GM12878 (cell line): ENCODE measurements around the gene HUNK. TPM values are rescaled to one million over a fixed set of nuclear protein-coding genes. Genes with fewer than 3 reads are reported as not detected.

Experiments
- ATAC-seq: fragments of 200-7000 bp; cut with Tn5 transposase; 3 replicates; pipeline ENCODE4 v1.9.1; 2020; ENCODE audit warnings: mild to moderate bottlenecking, moderate library complexity
- BruUV-seq: library from RNA; stranded (reverse); fragments of 400-500 nt; replicated peaks from 2 replicates; lab custom pipeline; 2021; lab: Mats Ljungman, UMichigan
- CTCF ChIA-PET: fragments of 300-600 bp; sonication (Branson Sonifier 250); formaldehyde crosslinking; extraction: SDS; loops from one replicate; lab custom pipeline; 2021; ENCODE audit warnings: inconsistent platforms; lab: Yijun Ruan, JAX
- POLR2A ChIA-PET: fragments of 350-600 bp; formaldehyde crosslinking; extraction: SDS; loops from one replicate; lab custom pipeline; 2021; ENCODE audit warnings: inconsistent platforms; lab: Charles Lee
- RAD21 ChIA-PET: fragments of 300-600 bp; sonication (Branson Sonifier 250); formaldehyde crosslinking; loops from one replicate; lab custom pipeline; 2023; ENCODE audit warnings: antibody characterized with exemption; ENCODE audit not compliant: unreplicated experiment; lab: Charles Lee
- SMC1A ChIA-PET: fragments of 300-600 bp; sonication (Branson Sonifier 250); formaldehyde crosslinking; loops from one replicate; lab custom pipeline; 2023; ENCODE audit not compliant: unreplicated experiment, uncharacterized antibody; lab: Charles Lee
- DNase-seq: peaks from one replicate; pipeline ENCODE4 v3.0.0-alpha.2; 2011; ENCODE audit warnings: low read depth, low spot score
- FAIRE-seq: peaks from 3 replicates; lab custom pipeline; 2011; peaks lifted over from hg19 to GRCh38; lab: Jason Lieb, UNC
- H2AFZ ChIP-seq: 2 replicates; pipeline ENCODE4 v1.6.0; 2011; ENCODE audit warnings: low read depth, low read length, control low read depth; ENCODE audit not compliant: control insufficient read depth
- H3K27ac ChIP-seq: 2 replicates; pipeline ENCODE4 v1.5.1; 2011; ENCODE audit warnings: control low read depth; ENCODE audit not compliant: control insufficient read depth, insufficient read depth
- H3K27me3 ChIP-seq, 2 experiments: replicated peaks in 1 of 2; 2 replicates each; pipeline versions ENCODE4 v1.6.0 to v1.6.1; 2011; ENCODE audit warnings: low read length in 1 of 2; ENCODE audit not compliant: control insufficient read depth in 2 of 2, insufficient read depth in 2 of 2
- H3K36me3 ChIP-seq, 2 experiments: 2 replicates each; pipeline ENCODE4 v1.5.1; 2011; ENCODE audit warnings: low read length in 1 of 2; ENCODE audit not compliant: control insufficient read depth in 2 of 2, insufficient read depth in 2 of 2
- H3K4me1 ChIP-seq: 2 replicates; pipeline ENCODE4 v1.6.1; 2011; ENCODE audit warnings: mild to moderate bottlenecking, low read length, moderate library complexity, mixed read lengths; ENCODE audit not compliant: control insufficient read depth, insufficient read depth
- H3K4me2 ChIP-seq: 2 replicates; pipeline ENCODE4 v1.6.0; 2011; ENCODE audit warnings: control low read depth; ENCODE audit not compliant: control insufficient read depth, insufficient read depth
- H3K4me3 ChIP-seq: fragments of 200-600 bp; sonication (generic); 2 replicates; pipeline ENCODE4 v1.5.1; 2016
- H3K79me2 ChIP-seq: 2 replicates; pipeline ENCODE4 v1.6.0; 2011; ENCODE audit warnings: low read length; ENCODE audit not compliant: control insufficient read depth, insufficient read depth
- H3K9ac ChIP-seq: 2 replicates; pipeline ENCODE4 v1.8.0; 2011; ENCODE audit warnings: low read length, control low read depth, mixed read lengths; ENCODE audit not compliant: control insufficient read depth, insufficient read depth
- H3K9me3 ChIP-seq: replicated peaks from 3 replicates; pipeline ENCODE4 v1.5.1; 2011; ENCODE audit warnings: mild to moderate bottlenecking, low read length; ENCODE audit not compliant: control insufficient read depth, insufficient read depth
- H4K20me1 ChIP-seq: 2 replicates; pipeline ENCODE4 v1.6.0; 2011; ENCODE audit not compliant: control insufficient read depth, insufficient read depth
- BCL11A ChIP-seq: IDR thresholded peaks from 2 replicates; pipeline ENCODE4 v1.6.1; 2011; ENCODE audit warnings: low read depth, low read length
- CHD4 ChIP-seq: fragments of 200-600 bp; sonication (generic); IDR thresholded peaks from 2 replicates; pipeline ENCODE4 v1.6.1; 2016; ENCODE audit warnings: mild to moderate bottlenecking
- CREM ChIP-seq: IDR thresholded peaks from 2 replicates; pipeline ENCODE4 v1.6.1; 2014; ENCODE audit warnings: antibody characterized with exemption, low read depth
- KLF5 ChIP-seq: fragments of 450-650 bp; IDR thresholded peaks from 2 replicates; pipeline ENCODE4 v1.6.1; 2014; ENCODE audit warnings: mild to moderate bottlenecking; ENCODE audit not compliant: partially characterized antibody
- LARP7 ChIP-seq: fragments of 450-650 bp; IDR thresholded peaks from 2 replicates; pipeline ENCODE4 v1.6.1; 2017; ENCODE audit warnings: mild to moderate bottlenecking
- MYB ChIP-seq: fragments of 150-350 bp; IDR thresholded peaks from 2 replicates; pipeline ENCODE4 v1.6.1; 2014; ENCODE audit warnings: mild to moderate bottlenecking, low read depth, low read length, borderline replicate concordance
- RB1 ChIP-seq: fragments of 450-650 bp; formaldehyde crosslinking; IDR thresholded peaks from 2 replicates; pipeline ENCODE4 v1.6.1; 2017; ENCODE audit warnings: mild to moderate bottlenecking, borderline replicate concordance
- RCOR1 ChIP-seq: conservative IDR thresholded peaks from 2 replicates; pipeline ENCODE4 v1.6.1; 2012; ENCODE audit warnings: low read depth, low read length, improper control_type of control experiment
- RELA ChIP-seq: fragments of 450-650 bp; IDR thresholded peaks from 2 replicates; pipeline ENCODE4 v1.8.0; 2014; ENCODE audit warnings: borderline replicate concordance; ENCODE audit not compliant: partially characterized antibody
- SIX5 ChIP-seq: IDR thresholded peaks from 2 replicates; pipeline ENCODE4 v1.6.1; 2011; ENCODE audit warnings: mild to moderate bottlenecking, low read depth, low read length, moderate library complexity; ENCODE audit not compliant: severe bottlenecking
- TCF7 ChIP-seq: IDR thresholded peaks from 2 replicates; pipeline ENCODE4 v1.6.1; 2014; ENCODE audit warnings: antibody characterized with exemption, borderline replicate concordance
- USF1 ChIP-seq: IDR thresholded peaks from 2 replicates; pipeline ENCODE4 v1.6.1; 2011; ENCODE audit warnings: borderline replicate concordance, low read depth, mild to moderate bottlenecking, moderate library complexity, mixed read lengths, low read length; ENCODE audit not compliant: insufficient read depth; ENCODE audit errors: extremely low read length
- YBX1 ChIP-seq: fragments of 450-650 bp; IDR thresholded peaks from 2 replicates; pipeline ENCODE4 v1.6.1; 2016; ENCODE audit warnings: antibody characterized with exemption
- ZBED1 ChIP-seq: IDR thresholded peaks from 2 replicates; pipeline ENCODE4 v1.6.1; 2016; ENCODE audit warnings: borderline replicate concordance
- ZNF687 ChIP-seq: fragments of 450-650 bp; IDR thresholded peaks from 2 replicates; pipeline ENCODE4 v1.6.1; 2017; ENCODE audit warnings: mild to moderate bottlenecking, moderate library complexity
- WGBS: methylation state at CpG from one replicate; pipeline ENCODE4 v1.1.6; 2016; ENCODE audit warnings: low lambda C conversion rate; ENCODE audit not compliant: insufficient replicate concordance, insufficient coverage; ENCODE audit errors: missing lambda C conversion rate; 5-methylcytosine and 5-hydroxymethylcytosine counted together
- in situ Hi-C: fragments of 300-500 bp; cut with MboI; formaldehyde crosslinking; loops from 9 replicates; pipeline ENCODE4 v1.14.3; 2018; ENCODE audit warnings: mixed read lengths
- intact Hi-C: fragments of 100-400 bp; cut with micrococcal nuclease; formaldehyde crosslinking; loops from one replicate; pipeline ENCODE4 v1.14.2; 2022; ENCODE audit not compliant: unreplicated experiment
- polyA plus RNA-seq, 11 experiments: library from polyadenylated mRNA; depleted of rRNA in 4 of 11; unstranded in 6 of 11; stranded (reverse) in 5 of 11; fragments of >200 nt; fragmentation: Nextera tagmentation in 4 of 11; fragmentation: Illumina TruSeq in 1 of 11; extraction: Ambion mirVana in 4 of 11; extraction: Trizol in 1 of 11; gene quantifications; 1 replicate in 1 of 11; 2 replicates in 10 of 11; pipeline versions ENCODE4 v1.2.1 to v1.2.3, GENCODE V29; 2011 to 2016; ENCODE audit warnings: inconsistent platforms in 2 of 11, missing spikeins in 2 of 11, low read depth in 1 of 11
- total RNA-seq, 4 experiments: library from RNA; depleted of rRNA in 3 of 4; stranded (reverse); fragments of >200 nt in 3 of 4; fragmentation: Illumina TruSeq in 1 of 4; extraction: Trizol in 1 of 4; gene quantifications; 2 replicates each; pipeline versions ENCODE4 v1.2.1 to v1.2.3, GENCODE V29; 2013 to 2021

The HUNK gene
- total and polyA plus RNA-seq, 10 of the 15 experiments (the other 5 are each of a cell fraction or from before 2014, with no cell fraction given), result under 0.01 to 0.14 (median 0.03) TPM; not detected in 7

- Histone ChIP-seq H2AFZ (no peak overlapping the region), H3K27ac (no peak overlapping the region), H3K4me2 (no peak overlapping the region), H3K79me2 (no peaks in the 10 kb centered on the region), H3K9me3 (no peaks in the 10 kb centered on the region), H3K36me3 (no peaks in the 10 kb centered on the region), H4K20me1 (no peaks in the 10 kb centered on the region), H3K4me3 (no peak overlapping the region), H3K4me1 (no peaks in the 10 kb centered on the region), H3K9ac (no peak overlapping the region), H3K27me3 (no peaks in the 10 kb centered on the region; a peak in 1 of 4 replicates)
- ATAC-seq, result no peak
- ChIA-PET POLR2A (no interaction called here), CTCF (no interaction called here), RAD21 (no interaction called here), SMC1A (no interaction called here)
- no peak for FAIRE-seq
- BruUV-seq, result no TSS peak
- in situ Hi-C loops (no loop called here), intact Hi-C loops (no loop called here)
- TF ChIP-seq KLF5, result no peak
- TF ChIP-seq RELA, result no peak
- no peak for TF ChIP-seq CHD4
- TF ChIP-seq TCF7, result no peak
- no peak for TF ChIP-seq RB1
- TF ChIP-seq USF1, result no peak
- no peak for TF ChIP-seq ZNF687
- TF ChIP-seq RCOR1, result no peak
- TF ChIP-seq MYB, result no peak
- no peak for TF ChIP-seq BCL11A
- no peak for TF ChIP-seq CREM
- TF ChIP-seq YBX1, result no peak
- no peak for TF ChIP-seq SIX5
- TF ChIP-seq ZBED1, result no peak
- TF ChIP-seq LARP7, result no peak
- no peak for DNase-seq
- 11% methylated on average over 5 of the region's 5 CpGs for WGBS
These were observed 72.3 kb downstream of the HUNK start for GRCh38 chr21:31945141-31945540.
